T-cell (primary cell): ENCODE measurements around the gene GOLGA8B. TPM values are rescaled to one million over a fixed set of nuclear protein-coding genes. Genes with fewer than 3 reads are reported as not detected.
"Not testable (repeated sequence)": the region's sequence is repeated elsewhere in the genome, so short reads cannot be mapped to it uniquely, and the experiment has no call there.

ENCODE experiments used
- ATAC-seq, 4 experiments: fragments of 200-7000 bp in 3 of 4; fragments of 150-1000 bp in 1 of 4; cut with Tn5 transposase; replicated peaks in 1 of 4; 1 replicate in 3 of 4; 2 replicates in 1 of 4; pipeline ENCODE4 v1.10.0; 2021; ENCODE audit warnings: moderate library complexity in 3 of 4, mild to moderate bottlenecking in 2 of 4, moderate number of reproducible peaks in 1 of 4
- CTCF ChIA-PET, 2 donors: fragments of 300-600 bp; sonication (Branson Sonifier 250); formaldehyde crosslinking; loops; one replicate each; lab custom pipeline; 2022; ENCODE audit warnings: antibody characterized with exemption in 2 of 2; lab: Charles Lee
- POLR2A ChIA-PET, 2 donors: fragments of 300-600 bp; sonication (Branson Sonifier 250); formaldehyde crosslinking; loops; one replicate each; lab custom pipeline; 2022; ENCODE audit warnings: antibody characterized with exemption in 2 of 2; lab: Charles Lee
- DNase-seq, 35 experiments: peaks; one replicate each; pipeline versions ENCODE4 v3.0.0 to v3.0.0-alpha.2; 2013 to 2023
- H3K27ac ChIP-seq: one replicate; pipeline ENCODE4 v1.5.1; 2013; ENCODE audit warnings: low read length
- H3K27me3 ChIP-seq, 2 experiments: replicated peaks in 1 of 2; 1 replicate in 1 of 2; 2 replicates in 1 of 2; pipeline versions ENCODE4 v1.6.1 to v1.7.0; 2013; ENCODE audit warnings: low read length in 1 of 2, mixed read lengths in 1 of 2; ENCODE audit not compliant: control insufficient read depth in 2 of 2, insufficient read depth in 2 of 2; ENCODE audit errors: extremely low read depth in 1 of 2
- H3K36me3 ChIP-seq, 2 donors: 1 replicate in 1 of 2; 2 replicates in 1 of 2; pipeline versions ENCODE4 v1.6.1 to v1.7.0; 2013; ENCODE audit warnings: low read length in 1 of 2; ENCODE audit not compliant: control insufficient read depth in 2 of 2, insufficient read depth in 1 of 2; ENCODE audit errors: extremely low read depth in 1 of 2
- H3K4me1 ChIP-seq, 2 experiments: 1 replicate in 1 of 2; 2 replicates in 1 of 2; pipeline versions ENCODE4 v1.6.1 to v1.7.0; 2013; ENCODE audit warnings: low read length in 2 of 2, mixed read lengths in 1 of 2; ENCODE audit not compliant: insufficient read depth in 2 of 2, control insufficient read depth in 1 of 2; ENCODE audit errors: extremely low read depth in 1 of 2
- H3K4me3 ChIP-seq, 2 donors: 1 replicate in 1 of 2; 2 replicates in 1 of 2; pipeline versions ENCODE4 v1.5.1 to v1.7.0; 2013; ENCODE audit warnings: mild to moderate bottlenecking in 2 of 2, low read length in 1 of 2, moderate library complexity in 1 of 2; ENCODE audit not compliant: control insufficient read depth in 1 of 2; ENCODE audit errors: extremely low read depth in 1 of 2
- H3K9me3 ChIP-seq: 2 replicates; pipeline ENCODE4 v1.7.0; 2013
- H3K27ac Mint-ChIP-seq, 2 donors: one replicate each; pipeline ENCODE4 v1.8.0; 2020 to 2021; ENCODE audit warnings: mild to moderate bottlenecking in 2 of 2, mixed read lengths in 2 of 2
- H3K27me3 Mint-ChIP-seq, 2 donors: one replicate each; pipeline ENCODE4 v1.8.0; 2021 to 2022; ENCODE audit warnings: mixed read lengths in 2 of 2
- H3K36me3 Mint-ChIP-seq: one replicate; pipeline ENCODE4 v1.8.0; 2021; ENCODE audit warnings: mixed read lengths
- H3K4me1 Mint-ChIP-seq, 3 donors: one replicate each; pipeline ENCODE4 v1.8.0; 2020 to 2022; ENCODE audit warnings: mixed read lengths in 3 of 3, mild to moderate bottlenecking in 1 of 3
- H3K4me3 Mint-ChIP-seq, 3 donors: one replicate each; pipeline ENCODE4 v1.8.0; 2020 to 2022; ENCODE audit warnings: mild to moderate bottlenecking in 3 of 3, mixed read lengths in 3 of 3, moderate library complexity in 3 of 3
- H3K9me3 Mint-ChIP-seq, 3 donors: one replicate each; pipeline ENCODE4 v1.8.0; 2020 to 2022; ENCODE audit warnings: mixed read lengths in 3 of 3
- WGBS: methylation state at CpG from one replicate; pipeline ENCODE4 v1.1.5; 2013; ENCODE audit warnings: missing lambda C conversion rate; ENCODE audit not compliant: insufficient coverage; 5-methylcytosine and 5-hydroxymethylcytosine counted together
- total RNA-seq, 35 experiments: library from RNA in 6 of 35; stranded (reverse) in 6 of 35; fragments of 120-200 nt in 1 of 35; gene quantifications; one replicate each; pipeline versions ENCODE4 v1.2.1 to v1.2.4 and lab custom pipeline; 2013 to 2026

GOLGA8B gene
- total RNA-seq, 5 donors from 2014 or later (not counting 1 experiment from before 2014, with no cell fraction given), result 225 to 468 (median 379) TPM

- H3K4me1 ChIP-seq, CTCF ChIA-PET, H3K9me3 Mint-ChIP-seq, H3K36me3 ChIP-seq, H3K27ac ChIP-seq, H3K4me1 Mint-ChIP-seq, H3K4me3 Mint-ChIP-seq, POLR2A ChIA-PET, H3K27me3 ChIP-seq, H3K36me3 Mint-ChIP-seq, H3K4me3 ChIP-seq, ATAC-seq, H3K27me3 Mint-ChIP-seq, H3K9me3 ChIP-seq, H3K27ac Mint-ChIP-seq, DNase-seq: not testable (repeated sequence)
- no CpG with 5 or more reads among the region's 5 CpGs for WGBS
These were observed 23.7 kb downstream of the GOLGA8B start for GRCh38 chr15:34559764-34560163.

- not testable (repeated sequence) for H3K4me1 ChIP-seq
These were observed 28.3 kb downstream of the GOLGA8B start for GRCh38 chr15:34555162-34555561.

GRCh38 chr15:34554716-34555115 lies 28.7 kb downstream of the GOLGA8B start:
- POLR2A ChIA-PET, H3K4me1 ChIP-seq, H3K4me3 ChIP-seq, H3K27ac ChIP-seq, H3K36me3 ChIP-seq, H3K4me1 Mint-ChIP-seq, DNase-seq, H3K27me3 ChIP-seq, H3K36me3 Mint-ChIP-seq, CTCF ChIA-PET, ATAC-seq, H3K4me3 Mint-ChIP-seq, H3K27me3 Mint-ChIP-seq, H3K9me3 Mint-ChIP-seq, H3K27ac Mint-ChIP-seq, H3K9me3 ChIP-seq: not testable (repeated sequence)
- WGBS, result no CpG with 5 or more reads among the region's 9 CpGs

More at GRCh38 chr15:34555162-34555561, 28.3 kb downstream of the GOLGA8B start:
- H3K4me3 Mint-ChIP-seq, H3K36me3 ChIP-seq, H3K9me3 ChIP-seq, H3K27ac Mint-ChIP-seq, H3K27me3 Mint-ChIP-seq, H3K4me1 Mint-ChIP-seq, H3K9me3 Mint-ChIP-seq, H3K4me3 ChIP-seq, H3K36me3 Mint-ChIP-seq, POLR2A ChIA-PET, CTCF ChIA-PET, H3K27ac ChIP-seq, H3K27me3 ChIP-seq: not testable (repeated sequence)
- WGBS, result no CpG with 5 or more reads among the region's 7 CpGs
- peak in 12 of 35 experiments; percentile 1 to 33 (median 6) for DNase-seq
- peak in 3 of 4 experiments; percentile 59 to 93 (median 81) for ATAC-seq

GRCh38 chr15:34554126-34554525 lies 29.3 kb downstream of the GOLGA8B start:
- H3K27ac Mint-ChIP-seq, H3K9me3 Mint-ChIP-seq, H3K36me3 ChIP-seq, H3K27me3 ChIP-seq, CTCF ChIA-PET, DNase-seq, ATAC-seq, H3K4me3 Mint-ChIP-seq, POLR2A ChIA-PET, H3K9me3 ChIP-seq, H3K4me1 ChIP-seq, H3K4me1 Mint-ChIP-seq, H3K27ac ChIP-seq, H3K4me3 ChIP-seq, H3K27me3 Mint-ChIP-seq, H3K36me3 Mint-ChIP-seq: not testable (repeated sequence)
- no CpG with 5 or more reads among the region's 5 CpGs for WGBS

GRCh38 chr15:34550129-34550528 lies 33.3 kb downstream of the GOLGA8B start:
- H3K4me3 ChIP-seq, H3K9me3 ChIP-seq, DNase-seq, H3K27ac Mint-ChIP-seq, H3K27me3 ChIP-seq, H3K27ac ChIP-seq, H3K36me3 Mint-ChIP-seq, CTCF ChIA-PET, H3K4me1 Mint-ChIP-seq, H3K4me3 Mint-ChIP-seq, H3K9me3 Mint-ChIP-seq, POLR2A ChIA-PET, H3K27me3 Mint-ChIP-seq, H3K4me1 ChIP-seq, H3K36me3 ChIP-seq: not testable (repeated sequence)
- peak; percentile 40 to 68 (median 58) for ATAC-seq
- WGBS, result no CpG with 5 or more reads among the region's 3 CpGs

GRCh38 chr15:34549381-34549809 lies 34.1 kb downstream of the GOLGA8B start:
- DNase-seq, H3K27ac Mint-ChIP-seq, H3K4me3 ChIP-seq, H3K4me3 Mint-ChIP-seq, H3K9me3 ChIP-seq, H3K27me3 ChIP-seq, H3K36me3 ChIP-seq, H3K36me3 Mint-ChIP-seq, H3K4me1 ChIP-seq, CTCF ChIA-PET, H3K9me3 Mint-ChIP-seq, H3K4me1 Mint-ChIP-seq, H3K27ac ChIP-seq, H3K27me3 Mint-ChIP-seq, POLR2A ChIA-PET: not testable (repeated sequence)
- no CpG with 5 or more reads among the region's 4 CpGs for WGBS
- ATAC-seq, result peak in 3 of 4 experiments; percentile 15 to 53 (median 35)
